Activated T-helper 1 cell treated with Interleukin-2 at 50 U/mL for 16 hours (primary cell): ENCODE results near the gene TEX52.
A peak's percentile ranks its signal among the peaks of the same experiment; 100 is the strongest.
"Not testable (repeated sequence)": the region's sequence is repeated elsewhere in the genome, so short reads cannot be mapped to it uniquely, and the experiment has no call there.

ENCODE experiments used
- DNase-seq: peaks from one replicate; pipeline ENCODE4 v3.0.0-alpha.2; 2020; ENCODE audit warnings: low read depth

TEX52 gene

DNA sequence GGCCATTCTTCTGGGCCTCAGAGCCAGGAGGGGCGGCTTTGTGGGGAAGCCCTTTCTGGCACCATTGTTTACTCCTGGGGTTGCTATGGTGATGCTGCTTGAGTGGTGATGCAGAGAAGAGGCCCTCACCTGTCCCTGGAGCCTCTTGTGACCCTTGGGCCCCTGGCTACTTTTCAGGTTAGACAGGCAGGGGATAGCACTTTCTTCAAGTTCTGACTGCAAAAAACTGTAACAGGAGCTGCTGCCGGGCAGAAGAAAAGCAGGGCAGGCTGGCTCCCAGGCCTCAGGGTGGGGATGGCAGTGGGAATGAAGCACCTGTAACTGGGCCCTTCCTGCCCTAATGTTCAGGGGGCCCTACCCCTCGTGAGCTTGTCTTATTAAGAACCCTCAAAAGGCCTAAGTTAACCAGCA lies at the start of gene TEX52:
Gene TEX52, minus strand, starts transcription at position 19 of the 411 bp plus-strand sequence. Its CDS starts 13 bp downstream, at position 6.
- DNase-seq, result no peak

DNA sequence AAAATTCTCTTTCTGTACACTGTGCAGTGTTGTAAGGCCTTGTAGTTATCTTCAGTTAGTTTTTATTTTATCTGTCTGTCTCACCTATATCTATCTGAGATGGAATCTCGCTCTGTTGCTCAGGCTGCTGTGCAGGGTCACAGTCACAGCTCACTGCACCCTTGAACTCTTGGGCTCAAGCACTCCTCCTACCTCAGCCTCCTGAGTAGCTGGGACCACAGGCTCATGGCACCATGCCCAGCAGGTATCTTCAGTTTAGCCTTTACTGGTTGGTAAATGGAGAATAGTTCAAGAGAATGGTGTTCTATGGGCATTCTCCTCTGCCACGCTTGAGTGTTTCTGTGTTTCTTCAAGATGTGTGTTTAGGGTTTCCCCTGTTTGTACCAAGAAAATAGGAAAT lies 47.4 kb upstream of the TEX52 start:
- no peak for DNase-seq

DNA sequence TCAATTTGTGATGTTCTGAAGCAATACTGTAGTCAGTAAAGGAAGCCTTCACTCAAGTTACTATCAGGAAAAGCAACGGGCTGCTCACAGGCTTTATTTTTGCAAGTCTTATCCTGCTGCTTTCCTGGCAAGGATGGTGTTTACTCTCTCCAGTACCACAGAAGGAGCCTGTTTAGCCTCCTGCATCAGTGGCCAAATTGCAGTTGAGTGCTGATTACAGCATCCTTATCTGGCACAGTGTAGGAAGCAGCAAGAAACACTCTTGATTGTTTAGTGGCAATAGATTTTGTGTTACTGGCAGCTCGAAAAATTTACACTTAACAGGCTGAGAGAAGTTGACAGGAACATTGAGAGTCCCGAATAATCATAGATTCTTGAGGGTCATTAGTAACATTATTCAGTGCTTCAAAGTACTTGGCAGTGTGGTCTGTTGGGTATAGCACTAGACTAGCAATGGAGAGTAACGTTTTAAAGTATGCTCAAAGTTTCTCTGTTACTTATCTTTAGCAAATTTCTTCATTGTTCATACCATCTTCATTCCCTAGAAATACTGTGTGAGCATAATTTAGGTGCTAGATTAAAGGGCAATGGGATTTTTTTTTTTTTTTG lies 45.5 kb upstream of the TEX52 start:
- DNase-seq, result no peak

DNA sequence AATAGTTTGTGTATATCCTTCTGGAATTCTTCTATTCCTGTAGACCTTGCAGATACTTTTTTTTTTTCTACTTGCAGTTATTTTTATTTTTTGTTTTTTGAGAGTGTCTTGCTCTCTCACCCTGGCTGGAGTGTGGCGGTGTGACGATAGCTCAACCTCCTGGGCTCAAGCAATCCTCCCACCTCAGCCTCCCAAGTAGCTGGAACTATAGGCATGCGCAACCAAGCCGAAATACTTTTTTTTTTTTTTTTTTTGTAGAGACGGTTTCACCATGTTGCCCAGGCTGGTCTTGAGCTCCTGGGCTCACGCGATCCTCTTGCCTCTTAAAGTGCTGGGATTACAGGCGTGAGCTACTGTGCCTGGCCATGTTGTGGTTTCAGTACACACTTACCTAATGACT lies 43.8 kb upstream of the TEX52 start:
- no peak for DNase-seq

DNA sequence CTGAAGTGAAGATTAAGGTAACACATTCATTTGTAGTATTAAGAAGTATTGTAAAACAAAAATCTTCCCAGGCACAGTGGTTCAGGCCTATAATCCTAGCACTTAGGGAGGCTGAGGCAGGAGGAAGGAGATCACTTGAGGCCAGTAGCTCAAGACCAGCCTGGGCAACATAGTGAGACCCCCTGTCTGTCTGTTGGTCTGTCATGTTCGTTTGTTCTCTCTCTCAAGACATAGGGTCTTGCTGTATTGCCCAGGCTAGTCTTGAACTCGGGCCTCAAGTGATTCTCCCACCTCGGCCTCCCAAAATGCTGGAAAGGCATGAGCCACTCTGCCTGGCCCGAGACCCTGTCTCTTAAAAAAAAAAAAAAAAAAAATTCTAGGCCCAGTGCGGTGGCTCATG lies 40.6 kb upstream of the TEX52 start:
- no peak for DNase-seq

DNA sequence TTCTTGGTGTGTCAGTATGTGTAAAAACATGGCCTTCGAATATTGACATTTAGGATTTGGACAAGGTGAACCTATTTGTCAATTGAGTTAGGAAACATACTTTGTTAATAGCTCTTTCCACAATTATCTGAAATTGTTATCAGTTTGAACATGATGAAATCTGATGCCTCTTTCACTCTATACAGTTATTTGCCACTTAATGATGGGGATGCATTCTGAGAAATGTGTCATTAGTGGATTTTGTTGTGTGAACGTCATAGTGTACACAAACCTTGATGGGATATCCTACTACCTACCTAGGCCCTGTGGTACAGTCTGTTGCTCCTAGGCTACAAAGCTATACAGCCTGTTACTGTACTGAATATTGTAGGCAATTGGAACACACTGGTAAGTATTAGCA lies 38.7 kb upstream of the TEX52 start:
- no peak for DNase-seq

DNA sequence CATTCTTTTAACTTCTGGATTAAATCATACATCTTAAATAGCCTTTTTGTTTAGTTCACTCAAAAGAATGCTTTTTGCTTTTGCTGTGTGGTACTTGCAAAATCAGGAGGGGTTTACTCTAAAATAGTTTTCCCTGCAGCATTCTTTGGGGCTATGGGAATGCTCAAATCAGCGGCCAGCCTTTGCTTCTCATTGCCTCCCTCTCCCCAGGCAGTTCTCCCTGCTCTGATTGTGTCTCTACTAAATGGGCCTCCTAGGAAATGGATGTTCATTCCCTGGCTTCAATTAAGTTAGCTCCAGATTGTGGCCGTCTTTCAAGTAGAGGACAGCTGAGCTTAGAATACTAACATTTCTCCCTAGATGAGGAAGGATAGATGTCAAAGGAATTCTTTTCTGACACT lies 38.2 kb upstream of the TEX52 start:
- no peak for DNase-seq

DNA sequence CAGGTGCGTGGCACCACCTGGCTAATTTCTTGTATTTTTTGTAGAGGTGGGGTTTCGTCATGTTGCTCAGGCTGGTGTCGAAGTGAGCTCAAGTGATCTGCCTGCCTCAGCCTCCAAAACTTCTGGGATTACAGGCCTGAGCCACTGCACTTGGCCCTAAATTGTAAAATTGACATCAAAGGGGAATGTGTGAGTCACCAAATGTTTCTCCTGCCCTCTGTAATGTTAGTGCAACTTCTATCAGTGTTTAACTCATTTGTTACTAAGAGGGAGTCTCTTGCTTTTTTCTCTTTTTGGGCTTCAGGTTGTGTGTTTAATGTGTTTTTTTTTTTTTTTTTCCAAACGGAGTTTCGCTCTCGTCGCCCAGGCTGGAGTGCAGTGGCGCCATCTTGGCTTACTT lies 36.2 kb upstream of the TEX52 start:
- DNase-seq, result no peak

DNA sequence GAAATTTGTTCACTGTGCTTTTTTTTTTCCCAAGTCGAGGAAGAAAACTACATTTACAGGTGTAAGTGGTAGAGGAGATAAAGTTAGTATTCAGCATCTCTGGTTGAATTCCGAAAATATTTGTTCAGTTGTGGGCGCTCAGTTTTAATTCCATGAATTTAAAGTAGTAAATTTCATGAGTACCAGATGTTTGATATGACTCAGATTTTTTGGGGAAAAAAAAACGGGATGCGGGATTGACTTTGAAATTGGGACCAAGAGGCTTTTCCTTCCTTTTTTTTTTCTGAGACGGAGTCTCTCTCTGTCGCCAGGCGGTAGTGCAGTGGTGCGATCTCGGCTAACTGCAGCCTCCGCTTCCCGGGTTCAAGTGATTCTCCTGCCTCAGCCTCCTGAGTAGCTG lies 35.4 kb upstream of the TEX52 start:
- DNase-seq, result no peak

DNA sequence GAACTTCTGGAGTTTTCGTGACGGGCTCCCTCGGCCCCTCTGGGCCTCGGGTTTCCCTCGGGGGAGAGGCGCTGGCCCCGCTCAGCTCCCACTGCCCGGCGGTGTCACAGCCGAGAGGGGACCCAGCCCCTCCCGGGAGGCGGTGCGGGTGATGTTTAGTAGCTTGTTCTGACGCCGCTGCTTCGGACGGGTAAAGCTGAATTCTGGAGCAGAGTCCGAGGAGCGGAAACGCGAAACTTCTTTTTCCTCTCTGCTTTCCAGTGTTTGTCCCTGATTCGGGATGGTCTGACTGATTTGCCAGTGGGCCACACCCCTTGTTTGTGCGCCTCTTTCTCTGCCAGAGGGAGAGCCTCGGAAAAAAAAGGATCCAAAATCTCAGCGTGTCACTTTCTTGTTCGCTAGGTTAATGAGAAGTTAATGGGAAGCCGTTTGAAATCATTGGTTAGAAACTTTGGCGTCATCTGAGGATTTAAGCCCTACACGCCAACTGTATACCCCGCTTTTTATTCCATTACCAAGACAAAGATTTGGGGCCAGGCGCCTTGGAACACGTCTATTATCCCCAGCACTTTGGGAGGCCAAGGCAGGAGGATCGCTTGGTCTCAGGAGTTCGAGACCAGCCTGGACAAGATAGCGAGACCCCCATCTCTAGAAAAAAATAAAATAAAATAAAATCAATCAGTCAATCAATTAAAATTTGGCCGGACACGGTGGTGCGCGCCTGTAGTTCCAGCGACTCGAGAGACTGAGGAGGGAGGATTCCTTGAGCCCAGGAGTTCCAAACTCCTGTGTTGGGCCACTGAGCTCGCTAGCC lies 34.6 kb upstream of the TEX52 start:
- no peak for DNase-seq

DNA sequence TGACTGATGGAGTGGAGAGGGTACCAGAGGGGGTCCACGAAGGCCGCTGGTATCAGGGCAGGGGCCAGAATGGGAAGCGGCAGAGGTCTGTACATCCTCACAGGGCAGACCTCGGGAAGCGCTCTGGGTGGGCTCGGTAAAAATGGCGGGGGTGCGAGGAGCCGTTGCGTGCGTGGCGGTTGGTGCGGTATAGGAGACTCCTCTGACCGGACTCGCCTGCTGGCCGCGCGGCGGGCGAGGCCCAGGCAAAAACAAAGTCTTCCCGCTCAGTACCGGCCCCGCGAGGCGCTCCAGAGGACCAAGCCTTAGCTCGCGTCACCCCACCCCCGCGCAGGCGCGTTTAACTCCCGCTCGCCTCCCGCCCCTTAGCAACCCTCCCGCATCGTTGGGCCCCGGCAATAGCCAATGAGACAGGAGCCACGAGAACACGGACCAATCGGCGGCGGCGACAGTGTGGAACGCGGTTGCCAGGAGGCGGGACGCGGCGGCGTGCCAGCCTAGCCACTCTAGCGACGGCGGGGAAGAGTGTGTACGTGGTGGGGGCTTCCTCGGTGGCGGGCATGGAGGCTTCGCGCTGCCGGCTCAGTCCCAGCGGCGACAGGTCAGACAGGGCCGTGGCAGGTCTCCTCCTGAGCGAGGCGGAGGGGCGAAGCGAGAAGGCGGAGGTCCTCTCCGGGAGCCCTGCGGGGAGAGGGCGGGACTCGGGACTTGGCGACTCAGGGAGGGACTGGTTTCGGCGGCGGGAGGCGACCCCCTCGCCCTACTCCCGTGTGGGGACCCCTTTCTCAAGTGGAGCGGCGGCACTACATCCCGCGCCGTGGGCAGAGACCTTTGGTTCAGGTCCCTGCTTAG lies 33.8 kb upstream of the TEX52 start, which contains the start of gene TULP3:
Gene TULP3, plus strand, starts transcription at position 504 of the 852 bp plus-strand sequence. Its CDS starts 57 bp downstream, at position 561.
- DNase-seq, result peak; percentile 97

DNA sequence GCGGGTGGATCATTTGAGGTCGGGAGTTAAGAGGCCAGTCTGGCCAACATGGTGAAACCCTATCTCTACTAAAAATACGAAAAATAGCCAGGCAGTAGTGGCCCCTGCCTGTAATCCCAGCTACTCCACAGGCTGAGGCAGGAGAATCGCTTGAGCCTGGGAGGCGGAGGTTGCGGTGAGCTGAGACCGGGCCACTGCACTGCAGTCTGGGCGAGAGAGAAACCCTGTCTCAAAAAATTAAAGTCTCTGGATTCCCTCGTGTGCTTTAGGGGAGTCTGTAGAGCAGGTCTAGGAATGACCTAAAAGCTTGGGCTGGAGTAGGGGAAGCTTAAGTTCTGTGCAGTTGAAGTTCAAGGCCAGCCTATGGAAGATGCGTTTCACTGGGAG lies 33.2 kb upstream of the TEX52 start:
- no peak for DNase-seq

DNA sequence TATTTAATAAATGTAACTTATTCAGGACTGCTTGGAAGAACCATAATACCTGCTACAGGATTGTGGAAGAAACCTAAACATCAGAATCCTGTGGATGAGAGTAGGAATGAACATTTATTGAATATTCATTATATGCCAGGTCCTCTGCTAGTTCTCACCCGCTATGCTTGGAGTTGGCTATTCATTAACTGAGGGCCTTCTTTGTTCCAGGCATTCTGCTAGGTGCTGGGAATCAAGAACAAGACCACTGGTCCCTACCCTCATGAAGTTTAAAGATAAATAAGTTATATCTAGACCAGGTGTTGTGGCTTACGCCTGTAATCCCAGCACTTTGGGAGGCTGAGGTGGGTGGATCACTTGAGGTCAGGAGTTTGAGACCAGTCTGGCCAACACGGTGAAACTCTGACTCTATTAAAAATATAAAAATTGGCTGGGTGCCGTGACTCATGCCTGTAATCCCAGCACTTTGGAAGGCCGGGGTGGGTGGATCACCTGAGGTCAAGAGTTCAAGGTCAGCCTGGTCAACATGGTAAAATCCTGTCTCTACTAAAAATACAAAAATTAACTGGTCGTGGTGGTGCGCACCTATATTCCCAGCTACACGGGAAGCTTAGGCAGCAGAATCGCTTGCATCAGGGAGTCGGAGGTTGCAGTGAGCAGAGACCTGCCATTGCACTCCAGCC lies 30.1 kb upstream of the TEX52 start:
- DNase-seq, result no peak

DNA sequence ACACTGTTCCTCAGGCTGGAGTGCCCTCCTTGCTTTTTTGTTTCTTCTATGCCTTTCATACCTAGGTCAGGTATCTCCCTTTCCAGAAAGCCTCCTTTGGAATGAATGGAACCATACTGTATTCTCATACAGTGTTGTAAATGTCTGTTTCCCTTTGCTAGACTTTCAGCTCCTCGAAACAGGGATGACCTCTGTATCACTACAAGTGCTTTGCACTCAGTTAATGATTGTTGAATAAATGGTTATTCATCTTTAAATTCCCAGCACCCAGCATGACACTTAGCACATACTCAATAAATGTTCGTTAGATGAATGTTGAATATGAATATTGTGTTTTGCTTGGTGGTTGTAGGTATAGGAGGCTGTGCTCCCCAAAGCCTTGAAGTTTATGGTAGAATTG lies 28.0 kb upstream of the TEX52 start:
- no peak for DNase-seq

DNA sequence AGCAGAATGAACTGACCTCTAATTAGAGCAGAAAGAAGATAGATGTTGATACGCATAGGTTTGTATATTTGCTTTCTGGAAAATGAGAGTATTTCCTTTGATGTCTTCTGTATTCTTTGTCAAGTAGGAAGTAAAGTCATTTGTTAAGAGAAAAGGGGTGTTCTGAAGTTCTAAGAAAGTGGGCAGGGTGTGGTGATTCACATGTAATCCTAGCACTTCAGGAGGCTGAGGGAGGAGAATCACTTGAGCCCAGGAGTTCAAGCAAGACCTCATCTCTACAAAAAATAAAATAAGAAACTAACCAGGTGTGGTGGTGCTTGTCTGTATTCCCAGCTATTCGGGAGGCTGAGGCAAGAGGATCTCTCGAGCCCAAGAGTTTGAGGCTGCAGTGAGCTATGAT lies 23.0 kb upstream of the TEX52 start:
- no peak for DNase-seq

DNA sequence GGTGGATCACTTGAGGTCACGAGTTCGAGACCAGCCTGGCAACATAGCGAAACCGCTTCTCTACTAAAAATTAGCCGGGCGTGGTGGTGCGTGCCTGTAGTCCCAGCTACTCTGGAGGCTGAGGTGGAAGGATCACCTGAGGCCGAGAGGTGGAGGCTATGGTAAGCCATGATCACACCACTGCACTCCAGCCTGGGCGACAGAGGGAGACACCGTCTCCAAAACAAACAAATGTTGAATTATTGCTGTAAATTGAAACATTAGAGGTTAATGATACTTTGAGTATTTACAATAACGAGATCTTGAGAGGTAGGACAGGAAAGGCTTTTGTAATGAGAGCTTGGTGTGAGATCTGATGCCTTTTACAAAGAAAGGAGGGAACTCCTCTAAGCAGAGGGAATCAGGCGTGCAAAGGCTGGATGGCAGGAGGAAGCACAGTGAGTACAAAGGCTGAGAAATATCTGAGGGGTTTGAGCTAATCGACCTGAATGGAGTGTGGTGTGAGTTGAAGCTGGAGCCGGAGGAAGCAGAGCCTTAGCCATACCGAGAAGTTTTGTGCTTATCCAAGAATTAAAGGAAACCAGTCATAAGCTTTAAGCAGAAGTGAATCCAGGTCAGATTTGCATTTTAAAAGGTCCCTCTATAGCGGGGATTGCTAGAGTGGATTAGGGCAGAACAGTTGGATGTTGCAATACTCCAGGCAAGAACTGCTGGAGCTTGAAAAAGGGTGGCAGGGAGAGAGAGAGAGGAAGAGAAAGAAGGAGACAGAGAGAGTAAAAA lies 21.3 kb upstream of the TEX52 start:
- no peak for DNase-seq

DNA sequence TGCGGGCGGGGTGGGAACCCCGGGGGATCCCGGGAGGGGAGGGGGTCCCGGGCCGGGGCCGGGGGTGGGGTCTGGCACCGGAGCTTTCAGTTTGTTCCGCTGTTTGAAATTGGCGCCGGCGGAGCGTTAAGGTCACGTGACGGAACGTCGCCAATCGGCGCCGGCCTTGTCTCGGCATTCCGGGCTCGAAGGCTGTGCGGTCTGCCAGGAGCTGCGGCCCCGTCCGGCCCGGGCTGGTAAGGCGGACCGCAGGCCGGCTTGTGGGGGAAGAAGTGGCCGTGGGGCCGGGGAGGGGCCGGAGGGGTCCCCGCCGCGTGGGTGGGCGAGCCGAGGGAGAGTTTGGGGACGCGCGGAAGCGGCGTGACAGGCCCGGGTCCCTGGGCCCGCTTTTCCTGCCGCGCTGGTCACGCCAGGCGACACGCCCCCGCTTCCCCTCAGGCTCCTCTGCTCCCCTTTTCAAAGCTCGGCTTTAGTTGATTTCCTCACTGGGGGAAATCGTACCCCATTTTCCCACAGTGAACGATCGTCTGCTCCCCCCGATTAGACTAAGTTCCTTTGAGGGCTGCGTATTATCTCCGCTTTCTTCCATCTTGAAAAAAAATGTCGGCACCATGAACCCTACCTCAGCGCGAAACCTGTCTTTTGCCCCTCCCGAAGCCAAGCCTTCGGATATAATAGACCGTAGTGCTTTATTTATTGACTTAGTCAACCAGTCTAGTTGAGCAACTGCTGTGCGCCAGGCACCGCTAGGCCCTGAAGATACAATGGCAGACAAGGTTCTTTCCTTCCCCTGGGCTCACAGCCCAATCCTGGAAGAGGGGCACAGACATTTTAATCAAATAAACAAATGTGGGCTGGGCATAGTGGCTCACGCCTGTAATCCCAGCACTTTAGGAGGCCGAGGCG lies 20.5 kb upstream of the TEX52 start, which contains the start of the genes FOXM1 and RHNO1:
Gene FOXM1, minus strand, starts transcription at position 128 of the 906 bp plus-strand sequence. CDS start 2,696 bp downstream, outside the sequence.
Gene RHNO1, plus strand, starts transcription at position 177 of the 906 bp plus-strand sequence. CDS start 8,144 bp downstream, outside the sequence.
- DNase-seq, result peak; percentile 77

DNA sequence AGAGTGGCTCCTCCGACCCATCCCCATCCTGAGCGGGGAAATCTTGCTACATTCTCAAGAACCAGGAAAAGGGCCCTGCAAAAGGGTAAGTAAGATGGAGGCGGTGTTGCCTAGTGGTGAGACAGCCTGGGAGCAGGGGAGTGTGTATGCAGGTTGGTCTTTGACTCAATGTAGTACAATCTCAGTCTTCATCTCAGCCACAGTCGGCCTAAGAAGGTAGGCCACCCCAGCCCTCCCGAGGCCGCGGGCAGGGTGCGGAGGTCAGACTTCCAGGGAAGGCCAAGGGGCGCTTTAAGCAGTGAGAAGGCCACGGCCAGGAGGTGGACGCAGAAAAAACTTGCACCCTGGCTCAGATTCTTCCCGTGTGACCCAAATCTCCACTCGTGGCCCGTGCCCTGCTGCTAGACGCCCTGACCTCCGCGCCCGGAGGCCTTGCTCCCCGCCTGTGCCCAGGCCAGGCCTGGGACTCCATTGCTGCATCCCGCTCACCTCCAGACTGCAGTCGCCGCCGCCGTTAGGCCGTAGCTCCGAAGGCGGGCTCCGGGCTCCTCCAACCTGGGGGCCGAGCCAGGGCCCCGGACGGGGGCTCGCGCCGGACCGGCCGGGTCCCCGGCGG lies 19.7 kb upstream of the TEX52 start:
- DNase-seq, result no peak

DNA sequence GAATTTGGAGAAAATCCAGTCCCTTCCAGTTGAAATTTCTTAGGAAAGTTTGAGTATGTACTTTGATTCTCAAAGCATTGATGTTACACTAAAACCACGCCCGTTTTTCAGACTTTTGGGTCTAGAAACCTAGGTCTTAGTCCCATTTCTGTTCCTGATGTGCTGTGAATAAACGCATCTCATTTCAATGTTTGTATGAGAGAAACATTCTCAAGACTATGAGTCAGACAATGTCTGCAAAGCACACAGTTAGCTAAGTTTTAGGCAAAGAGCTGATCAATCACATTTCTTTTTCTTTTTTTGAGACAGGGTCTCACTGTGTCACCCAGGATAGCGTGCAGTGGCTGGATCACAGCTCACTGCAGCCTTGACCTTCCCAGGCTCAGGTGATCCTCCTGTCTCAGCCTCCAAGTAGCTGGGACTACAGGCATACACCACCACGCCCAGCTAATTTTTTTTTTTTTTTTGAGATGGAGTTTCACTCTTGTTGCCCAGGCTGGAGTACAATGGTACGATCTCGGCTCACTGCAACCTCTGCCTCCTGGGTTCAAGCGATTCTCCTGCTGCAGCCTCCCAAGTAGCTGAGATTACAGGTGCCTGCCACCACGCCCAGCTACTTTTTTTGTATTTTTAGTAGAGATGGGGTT lies 12.3 kb upstream of the TEX52 start:
- not testable (repeated sequence) for DNase-seq
